NCI-H2029 (cell line): Measurements from ENCODE around the gene SSH2.

Experiments
- DNase-seq: peaks from one replicate; lab custom pipeline; 2025; lab: John Stamatoyannopoulos, UW

SSH2 gene

DNA sequence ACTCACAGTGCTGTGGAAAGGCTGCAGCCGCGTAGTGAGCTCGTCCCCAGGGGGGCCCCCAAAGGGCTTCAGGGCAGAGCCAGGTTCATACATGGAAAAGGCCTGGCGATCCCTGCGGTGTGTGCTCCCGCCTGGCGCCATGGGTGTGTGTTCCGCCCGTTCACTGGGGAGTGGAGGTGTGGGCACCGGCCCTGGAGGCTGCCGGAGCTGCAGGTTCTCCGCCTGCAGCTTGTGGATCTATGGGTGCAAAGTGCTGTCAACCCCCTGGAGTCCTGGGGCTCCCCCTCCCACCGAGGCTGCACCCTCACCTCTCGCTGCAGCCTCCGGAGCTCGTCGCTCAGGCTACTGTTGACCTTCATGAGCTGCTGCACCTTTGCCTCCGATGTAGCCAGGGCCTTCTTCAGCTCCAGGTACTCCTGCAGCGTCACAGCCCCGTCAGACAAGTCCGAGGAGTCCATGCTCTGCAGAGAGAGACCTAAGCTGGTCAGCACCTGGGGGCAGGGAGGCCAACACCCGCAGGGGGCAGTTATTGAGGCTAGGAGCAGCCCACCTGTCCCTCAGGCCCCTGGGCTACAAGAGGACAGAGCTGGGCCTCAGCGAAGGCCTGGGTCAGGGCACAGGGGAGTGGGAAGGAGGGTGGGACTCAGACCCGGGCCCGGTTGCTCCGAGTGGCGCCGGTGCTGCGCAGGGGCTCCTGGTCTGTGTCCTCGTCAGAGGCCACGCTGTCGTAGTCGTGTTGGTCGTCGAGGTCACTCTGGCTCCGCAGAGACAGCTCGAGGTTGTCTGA is 353.6 kb downstream of the SSH2 start:
- no peak for DNase-seq
